OCI-LY1 (cell line): Measurements from ENCODE around the gene RPS6KA2.

Experiments
- EZH2 ChIP-seq: fragments of 200-600 bp; sonication (generic), shearing (Covaris generic); IDR thresholded peaks from 2 replicates; pipeline ENCODE4 v1.8.0; 2017; ENCODE audit warnings: borderline replicate concordance, mixed run types, mild to moderate bottlenecking, antibody characterized with exemption, low read length, moderate library complexity, mixed read lengths
- TF ChIP-seq, protein P1 (sequence below): fragments of 200-600 bp; sonication (generic), shearing (Covaris generic); IDR thresholded peaks from 2 replicates; pipeline ENCODE4 v1.5.1; 2017; ENCODE audit warnings: mild to moderate bottlenecking, antibody characterized with exemption, low read length, moderate library complexity, mixed read lengths

DNA sequence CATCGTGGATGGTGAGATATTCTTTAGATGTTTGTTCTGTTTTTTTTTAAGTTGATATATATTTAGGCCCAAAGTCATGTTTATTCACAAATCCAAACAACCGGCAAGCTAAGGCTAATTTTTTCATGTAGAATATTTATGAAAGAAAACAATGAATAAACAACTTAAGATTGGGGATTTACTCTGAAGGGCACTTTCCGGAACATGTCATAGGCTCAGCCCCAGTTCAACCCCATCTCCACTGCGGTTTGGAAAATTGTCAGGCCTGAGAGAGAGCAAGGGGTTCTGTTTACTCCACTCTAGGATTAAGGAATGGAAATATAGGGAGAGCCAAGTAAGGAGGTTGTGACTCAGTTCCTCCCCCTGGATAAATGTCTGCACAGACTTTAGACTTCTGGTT lies 18.3 kb downstream of the RPS6KA2 start:
- TF ChIP-seq, protein P1, sequence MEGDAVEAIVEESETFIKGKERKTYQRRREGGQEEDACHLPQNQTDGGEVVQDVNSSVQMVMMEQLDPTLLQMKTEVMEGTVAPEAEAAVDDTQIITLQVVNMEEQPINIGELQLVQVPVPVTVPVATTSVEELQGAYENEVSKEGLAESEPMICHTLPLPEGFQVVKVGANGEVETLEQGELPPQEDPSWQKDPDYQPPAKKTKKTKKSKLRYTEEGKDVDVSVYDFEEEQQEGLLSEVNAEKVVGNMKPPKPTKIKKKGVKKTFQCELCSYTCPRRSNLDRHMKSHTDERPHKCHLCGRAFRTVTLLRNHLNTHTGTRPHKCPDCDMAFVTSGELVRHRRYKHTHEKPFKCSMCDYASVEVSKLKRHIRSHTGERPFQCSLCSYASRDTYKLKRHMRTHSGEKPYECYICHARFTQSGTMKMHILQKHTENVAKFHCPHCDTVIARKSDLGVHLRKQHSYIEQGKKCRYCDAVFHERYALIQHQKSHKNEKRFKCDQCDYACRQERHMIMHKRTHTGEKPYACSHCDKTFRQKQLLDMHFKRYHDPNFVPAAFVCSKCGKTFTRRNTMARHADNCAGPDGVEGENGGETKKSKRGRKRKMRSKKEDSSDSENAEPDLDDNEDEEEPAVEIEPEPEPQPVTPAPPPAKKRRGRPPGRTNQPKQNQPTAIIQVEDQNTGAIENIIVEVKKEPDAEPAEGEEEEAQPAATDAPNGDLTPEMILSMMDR = no peak
- TF ChIP-seq EZH2 = no peak
